Vagina (tissue), 2 donors: ENCODE results near the gene TRIM41.

Source experiments
- POLR2A ChIP-seq, 2 donors: fragments of 450-650 bp; IDR thresholded peaks; one replicate each; pipeline ENCODE4 v1.6.1; 2017; ENCODE audit warnings: antibody characterized with exemption in 2 of 2, mild to moderate bottlenecking in 2 of 2, moderate library complexity in 2 of 2
- TF ChIP-seq, protein P1 (sequence below), 3 experiments: fragments of 450-650 bp in 2 of 3; fragments of 200-600 bp in 1 of 3; sonication (generic) in 1 of 3; IDR thresholded peaks; one replicate each; pipeline ENCODE4 v1.5.1; 2017 to 2019; ENCODE audit warnings: antibody characterized with exemption in 3 of 3, mild to moderate bottlenecking in 2 of 3, moderate library complexity in 2 of 3

DNA sequence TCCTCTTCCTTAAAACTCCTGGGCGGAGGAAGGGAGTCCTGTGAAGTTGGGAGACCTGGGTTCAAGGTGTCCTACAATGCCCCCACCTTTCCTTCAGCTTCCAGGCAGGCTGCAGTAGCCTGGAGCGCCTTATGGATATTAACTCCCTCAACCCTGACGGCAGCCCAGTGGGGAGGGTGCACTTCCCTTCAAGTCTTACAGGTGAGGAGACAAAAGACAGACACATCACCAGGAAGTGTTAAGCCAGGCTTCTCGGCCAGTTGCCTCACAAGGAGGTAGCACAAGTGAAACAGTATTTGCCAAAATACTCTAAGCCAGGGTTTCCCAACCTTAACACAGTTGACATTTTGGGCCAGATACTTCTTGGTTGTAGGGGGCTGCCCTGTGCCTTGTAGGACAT is 22.3 kb upstream of the TRIM41 start:
- TF ChIP-seq POLR2A (IDR thresholded peaks at IDR 0.05), result no peak
- TF ChIP-seq, protein P1, sequence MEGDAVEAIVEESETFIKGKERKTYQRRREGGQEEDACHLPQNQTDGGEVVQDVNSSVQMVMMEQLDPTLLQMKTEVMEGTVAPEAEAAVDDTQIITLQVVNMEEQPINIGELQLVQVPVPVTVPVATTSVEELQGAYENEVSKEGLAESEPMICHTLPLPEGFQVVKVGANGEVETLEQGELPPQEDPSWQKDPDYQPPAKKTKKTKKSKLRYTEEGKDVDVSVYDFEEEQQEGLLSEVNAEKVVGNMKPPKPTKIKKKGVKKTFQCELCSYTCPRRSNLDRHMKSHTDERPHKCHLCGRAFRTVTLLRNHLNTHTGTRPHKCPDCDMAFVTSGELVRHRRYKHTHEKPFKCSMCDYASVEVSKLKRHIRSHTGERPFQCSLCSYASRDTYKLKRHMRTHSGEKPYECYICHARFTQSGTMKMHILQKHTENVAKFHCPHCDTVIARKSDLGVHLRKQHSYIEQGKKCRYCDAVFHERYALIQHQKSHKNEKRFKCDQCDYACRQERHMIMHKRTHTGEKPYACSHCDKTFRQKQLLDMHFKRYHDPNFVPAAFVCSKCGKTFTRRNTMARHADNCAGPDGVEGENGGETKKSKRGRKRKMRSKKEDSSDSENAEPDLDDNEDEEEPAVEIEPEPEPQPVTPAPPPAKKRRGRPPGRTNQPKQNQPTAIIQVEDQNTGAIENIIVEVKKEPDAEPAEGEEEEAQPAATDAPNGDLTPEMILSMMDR (IDR thresholded peaks at IDR 0.05), result no peak
